Liver (tissue), 9 donors: ENCODE measurements around the gene IL17RD. TPM values are rescaled to one million over a fixed set of nuclear protein-coding genes. Genes with fewer than 3 reads are reported as not detected.

ENCODE experiments used
- DNase-seq: peaks from one replicate; pipeline ENCODE4 v3.0.0-alpha.2; 2017; ENCODE audit warnings: low spot score
- H3K27ac ChIP-seq, 2 donors: one replicate each; pipeline ENCODE4 v1.7.0; 2013; ENCODE audit warnings: inconsistent platforms in 2 of 2, low read length in 2 of 2, control low read depth in 1 of 2, low read depth in 1 of 2, mild to moderate bottlenecking in 1 of 2
- H3K27me3 ChIP-seq, 4 donors: one replicate each; pipeline versions ENCODE4 v1.6.1 to v1.7.0; 2013; ENCODE audit warnings: low read length in 3 of 4, inconsistent platforms in 1 of 4, mild to moderate bottlenecking in 1 of 4, moderate library complexity in 1 of 4; ENCODE audit not compliant: control insufficient read depth in 4 of 4, insufficient read depth in 4 of 4
- H3K36me3 ChIP-seq, 4 donors: one replicate each; pipeline versions ENCODE4 v1.6.1 to v1.7.0; 2013; ENCODE audit warnings: low read length in 3 of 4, mild to moderate bottlenecking in 3 of 4, low read depth in 1 of 4, moderate library complexity in 1 of 4; ENCODE audit not compliant: control insufficient read depth in 4 of 4, insufficient read depth in 3 of 4
- H3K4me1 ChIP-seq, 4 donors: one replicate each; pipeline versions ENCODE4 v1.6.1 to v1.7.0; 2013; ENCODE audit warnings: low read length in 3 of 4, mild to moderate bottlenecking in 3 of 4, moderate library complexity in 1 of 4; ENCODE audit not compliant: control insufficient read depth in 4 of 4, insufficient read depth in 4 of 4
- H3K4me3 ChIP-seq, 3 donors: one replicate each; pipeline versions ENCODE4 v1.6.1 to v1.7.0; 2013; ENCODE audit warnings: low read length in 3 of 3, control low read depth in 1 of 3, low read depth in 1 of 3, mild to moderate bottlenecking in 1 of 3
- H3K9ac ChIP-seq, 2 donors: one replicate each; pipeline ENCODE4 v1.7.0; 2013; ENCODE audit warnings: low read length in 2 of 2, mild to moderate bottlenecking in 2 of 2, moderate library complexity in 2 of 2, control low read depth in 1 of 2, low read depth in 1 of 2
- H3K9me3 ChIP-seq, 4 donors: one replicate each; pipeline versions ENCODE4 v1.6.1 to v1.7.0; 2013; ENCODE audit warnings: low read length in 3 of 4; ENCODE audit not compliant: control insufficient read depth in 4 of 4
- CTCF ChIP-seq: fragments of 150-350 bp; IDR thresholded peaks from 2 replicates; pipeline ENCODE4 v1.5.1; 2017; ENCODE audit warnings: improper control_type of control experiment, low read depth, low read length; ENCODE audit not compliant: missing input control
- EGR1 ChIP-seq, 2 donors: IDR thresholded peaks; 2 replicates each; pipeline ENCODE4 v1.6.1; 2016 to 2018; ENCODE audit warnings: antibody characterized with exemption in 2 of 2, low read depth in 2 of 2
- FOXA1 ChIP-seq: IDR thresholded peaks from 2 replicates; pipeline ENCODE4 v1.6.1; 2016; ENCODE audit warnings: antibody characterized with exemption
- FOXA2 ChIP-seq: IDR thresholded peaks from 2 replicates; pipeline ENCODE4 v1.6.1; 2016; ENCODE audit warnings: antibody characterized with exemption
- GABPA ChIP-seq, 2 donors: IDR thresholded peaks in 1 of 2; conservative IDR thresholded peaks in 1 of 2; 2 replicates each; pipeline ENCODE4 v1.6.1; 2016; ENCODE audit warnings: antibody characterized with exemption in 2 of 2, mild to moderate bottlenecking in 1 of 2, moderate library complexity in 1 of 2
- HNF4A ChIP-seq, 2 donors: conservative IDR thresholded peaks; 2 replicates each; pipeline ENCODE4 v1.6.1; 2016; ENCODE audit warnings: antibody characterized with exemption in 2 of 2, mild to moderate bottlenecking in 2 of 2
- JUND ChIP-seq, 2 donors: IDR thresholded peaks; 2 replicates each; pipeline ENCODE4 v1.6.1; 2016; ENCODE audit warnings: antibody characterized with exemption in 2 of 2
- MAX ChIP-seq: IDR thresholded peaks from 2 replicates; pipeline ENCODE4 v1.6.1; 2016; ENCODE audit warnings: antibody characterized with exemption
- RAD21 ChIP-seq, 2 donors: IDR thresholded peaks; 2 replicates each; pipeline ENCODE4 v1.6.1; 2016; ENCODE audit warnings: antibody characterized with exemption in 2 of 2, mild to moderate bottlenecking in 2 of 2
- RXRA ChIP-seq, 2 donors: IDR thresholded peaks; 2 replicates each; pipeline ENCODE4 v1.6.1; 2017 to 2018; ENCODE audit warnings: antibody characterized with exemption in 2 of 2, mild to moderate bottlenecking in 1 of 2
- SP1 ChIP-seq: IDR thresholded peaks from 2 replicates; pipeline ENCODE4 v1.6.1; 2018; ENCODE audit warnings: antibody characterized with exemption, mild to moderate bottlenecking
- TAF1 ChIP-seq: conservative IDR thresholded peaks from 2 replicates; pipeline ENCODE4 v1.6.1; 2016; ENCODE audit warnings: antibody characterized with exemption, mild to moderate bottlenecking
- YY1 ChIP-seq: IDR thresholded peaks from 2 replicates; pipeline ENCODE4 v1.6.1; 2016; ENCODE audit warnings: antibody characterized with exemption, mild to moderate bottlenecking
- ZBTB33 ChIP-seq: IDR thresholded peaks from 2 replicates; pipeline ENCODE4 v1.6.1; 2016; ENCODE audit warnings: antibody characterized with exemption
- WGBS: extraction: QIAGEN DNeasy Blood & Tissue Kit; methylation state at CpG from one replicate; pipeline ENCODE4 v1.1.7; 2013; 5-methylcytosine and 5-hydroxymethylcytosine counted together
- polyA plus RNA-seq, 2 donors: library from polyadenylated mRNA; stranded (reverse) in 1 of 2; unstranded in 1 of 2; fragments of 200-250 nt in 1 of 2; fragments of >200 nt in 1 of 2; fragmentation: Nextera tagmentation in 1 of 2; extraction: Ambion mirVana in 1 of 2; gene quantifications; one replicate each; pipeline versions ENCODE4 v1.2.1 to v1.2.3, GENCODE V29; 2013 to 2015
- total RNA-seq, 2 donors: library from RNA; depleted of rRNA; stranded (reverse); fragments of >200 nt; gene quantifications; one replicate each; pipeline ENCODE4 v1.2.3, GENCODE V29; 2014
- donor health status: healthy.
- donor health status: healthy.
- donor health status: healthy.
- donor health status: healthy.
- donor health status: healthy.

IL17RD gene
- total and polyA plus RNA-seq, 4 donors, result 0.09 to 0.67 (median 0.32) TPM

GRCh38 chr3:57097536-57097935, 67.6 kb downstream of the IL17RD start:
- Histone ChIP-seq H3K4me1 (no peaks in the 10 kb centered on the region), H3K36me3 (no peaks in the 10 kb centered on the region), H3K27me3 (no peaks in the 10 kb centered on the region), H3K27ac (no peak overlapping the region), H3K9me3 (no peaks in the 10 kb centered on the region), H3K9ac (no peak overlapping the region), H3K4me3 (no peak overlapping the region)
- 93% methylated on average over 23 of the region's 23 CpGs for WGBS
- no peak for TF ChIP-seq JUND (IDR thresholded peaks at IDR 0.05)
- no peak for TF ChIP-seq ZBTB33
- no peak for TF ChIP-seq EGR1 (IDR thresholded peaks at IDR 0.05; ENCODE audit: low read depth in 2 of 2)
- TF ChIP-seq TAF1, result no peak
- TF ChIP-seq MAX, result no peak
- TF ChIP-seq RXRA (IDR thresholded peaks at IDR 0.05), result no peak
- no peak for TF ChIP-seq YY1
- TF ChIP-seq CTCF, result no peak
- TF ChIP-seq FOXA2, result no peak
- no peak for DNase-seq

GRCh38 chr3:57095363-57095762, 69.8 kb downstream of the IL17RD start:
- 95% methylated on average over 5 of the region's 5 CpGs for WGBS
- no peaks in the 10 kb centered on the region for H3K36me3 ChIP-seq
- TF ChIP-seq MAX (no peak), CTCF (no peak), SP1 (no peak), JUND (IDR thresholded peaks at IDR 0.05) (no peak), FOXA1 (no peak), YY1 (no peak), TAF1 (no peak), HNF4A (conservative IDR thresholded peaks at IDR 0.05) (no peak), RAD21 (IDR thresholded peaks at IDR 0.05) (no peak), GABPA (IDR thresholded peaks at IDR 0.05 in 1 of 2, conservative IDR thresholded peaks at IDR 0.05 in 1 of 2) (no peak)
- H3K9ac ChIP-seq, result no peak overlapping the region
- H3K4me1 ChIP-seq, result no peaks in the 10 kb centered on the region
- H3K27ac ChIP-seq, result no peak overlapping the region
- DNase-seq, result no peak
- H3K9me3 ChIP-seq, result no peaks in the 10 kb centered on the region
- H3K4me3 ChIP-seq, result no peak overlapping the region
- no peaks in the 10 kb centered on the region for H3K27me3 ChIP-seq
